NCI-H526 treated with DMSO at 0.1 percent for 48 hours (cell line): ENCODE results near the gene R3HDM4.

Source experiments
- DNase-seq: peaks from one replicate; lab custom pipeline; 2025; lab: John Stamatoyannopoulos, UW

R3HDM4 gene

GRCh38 chr19:929891-930258 is 16.9 kb upstream of the R3HDM4 start:
- DNase-seq: no peak

- no peak for DNase-seq
Observed at GRCh38 chr19:929203-929890, 16.3 kb upstream of the R3HDM4 start.

- DNase-seq: no peak
Observed at GRCh38 chr19:928471-929202, 15.6 kb upstream of the R3HDM4 start.

GRCh38 chr19:927780-928401 is 14.9 kb upstream of the R3HDM4 start:
- DNase-seq: no peak

GRCh38 chr19:927351-927779 is 14.3 kb upstream of the R3HDM4 start:
- no peak for DNase-seq

- DNase-seq: no peak
Observed at GRCh38 chr19:926589-927350, 13.8 kb upstream of the R3HDM4 start.

- DNase-seq: no peak
Observed at GRCh38 chr19:926323-926588, 13.2 kb upstream of the R3HDM4 start.

- peak; percentile 64 for DNase-seq
Observed at GRCh38 chr19:925526-926322, 12.7 kb upstream of the R3HDM4 start, which contains the start of gene ARID3A. Gene ARID3A (plus strand): TSS chr19:926035. CDS start chr19:929529, 3,494 bp downstream.

- DNase-seq: no peak
Observed at GRCh38 chr19:925087-925525, 12.1 kb upstream of the R3HDM4 start.

- DNase-seq: no peak
Observed at GRCh38 chr19:924553-925086, 11.6 kb upstream of the R3HDM4 start.

GRCh38 chr19:920051-920864 is 7.2 kb upstream of the R3HDM4 start:
- DNase-seq: peak; percentile 53

GRCh38 chr19:919199-920050 is 6.4 kb upstream of the R3HDM4 start:
- peak; percentile 53 for DNase-seq

GRCh38 chr19:918481-919198 is 5.6 kb upstream of the R3HDM4 start:
- DNase-seq: no peak

- DNase-seq: no peak
Observed at GRCh38 chr19:918152-918437, 5.1 kb upstream of the R3HDM4 start.

- peak; percentile 36 for DNase-seq
Observed at GRCh38 chr19:917323-918151, 4.5 kb upstream of the R3HDM4 start, which contains the start of gene KISS1R. Gene KISS1R (plus strand): TSS chr19:917333. CDS start chr19:917503, 170 bp downstream.

GRCh38 chr19:916645-917322 is 3.8 kb upstream of the R3HDM4 start:
- DNase-seq: no peak
